ENCODE results near the gene YPEL2. TPM values are rescaled to one million over a fixed set of nuclear protein-coding genes. Genes with fewer than 3 reads are reported as not detected.
A peak's percentile ranks its signal among the peaks of the same experiment; 100 is the strongest.

The YPEL2 gene
- total RNA-seq, 2 experiments from 2014 or later, result 7.6 to 9.4 TPM

DNA sequence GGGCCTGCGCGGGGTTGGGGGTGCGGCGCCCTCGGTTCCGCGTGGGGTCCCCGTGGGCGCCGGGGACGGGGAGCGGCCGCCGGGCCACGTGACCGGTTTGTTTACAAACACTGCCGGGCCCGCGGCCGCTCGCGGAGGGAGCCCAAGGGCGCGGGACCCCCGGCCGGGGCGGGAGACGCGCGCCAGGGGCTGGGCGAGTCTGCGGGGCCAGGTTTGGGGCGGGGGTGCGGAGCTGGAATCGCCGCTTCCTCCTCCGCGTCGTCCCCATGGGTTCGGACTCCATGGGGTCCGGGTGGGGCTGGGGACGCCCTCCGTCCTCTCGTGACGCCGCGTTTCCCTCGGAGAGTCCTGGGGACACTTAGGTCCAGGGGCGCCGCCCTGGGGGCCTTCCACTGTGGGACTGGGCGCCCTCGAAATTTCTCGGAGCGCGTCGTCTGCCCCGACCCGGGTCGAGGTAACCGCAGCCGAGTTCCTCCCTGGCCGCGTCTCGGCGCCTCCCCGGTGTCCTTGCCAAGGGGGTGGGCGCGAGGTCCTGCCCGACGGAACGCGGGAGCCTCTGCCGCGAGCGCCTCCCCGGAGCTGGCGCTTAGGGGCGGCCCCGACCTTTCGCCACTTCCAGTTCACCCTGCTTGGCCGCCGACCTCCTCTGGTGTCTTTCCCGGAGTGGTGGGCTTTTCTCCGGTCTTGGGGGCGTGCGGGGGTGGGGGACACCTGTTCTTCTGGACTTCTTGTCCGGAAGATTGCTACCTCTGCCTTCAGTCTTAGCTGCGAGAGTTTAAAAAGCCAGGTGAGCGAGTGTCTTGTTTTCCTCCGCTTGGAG is 684 bp downstream of the YPEL2 start:
- ChIA-PET CTCF (interaction anchor here (1.1 to 8.4 kb wide), 8 partner anchors 10 to 107 kb away, joined by 3 to 141 read pairs (median 4); no protein-coding TSS in a partner anchor), POLR2A (interaction anchor here (0.6 to 1.6 kb wide), 5 partner anchors 8 to 108 kb away, joined by 3 to 7 read pairs (median 5); no protein-coding TSS in a partner anchor)
- peak; percentile 47 for DNase-seq
- Mint-ChIP-seq H3K36me3 (no peaks in the 10 kb centered on the region), H3K27me3 (no peaks in the 10 kb centered on the region), H3K27ac (no peak overlapping the region), H3K4me1 (ENCODE audit: low read depth) (peaks cover 62% of the 10 kb centered on the region), H3K9me3 (no peaks in the 10 kb centered on the region), H3K4me3 (peak overlapping the region; percentile 83)
- intact Hi-C loops (cut with micrococcal nuclease), result loop anchor here (1.0 kb wide), 1 partner anchor 30 kb away; no protein-coding TSS in a partner anchor

DNA sequence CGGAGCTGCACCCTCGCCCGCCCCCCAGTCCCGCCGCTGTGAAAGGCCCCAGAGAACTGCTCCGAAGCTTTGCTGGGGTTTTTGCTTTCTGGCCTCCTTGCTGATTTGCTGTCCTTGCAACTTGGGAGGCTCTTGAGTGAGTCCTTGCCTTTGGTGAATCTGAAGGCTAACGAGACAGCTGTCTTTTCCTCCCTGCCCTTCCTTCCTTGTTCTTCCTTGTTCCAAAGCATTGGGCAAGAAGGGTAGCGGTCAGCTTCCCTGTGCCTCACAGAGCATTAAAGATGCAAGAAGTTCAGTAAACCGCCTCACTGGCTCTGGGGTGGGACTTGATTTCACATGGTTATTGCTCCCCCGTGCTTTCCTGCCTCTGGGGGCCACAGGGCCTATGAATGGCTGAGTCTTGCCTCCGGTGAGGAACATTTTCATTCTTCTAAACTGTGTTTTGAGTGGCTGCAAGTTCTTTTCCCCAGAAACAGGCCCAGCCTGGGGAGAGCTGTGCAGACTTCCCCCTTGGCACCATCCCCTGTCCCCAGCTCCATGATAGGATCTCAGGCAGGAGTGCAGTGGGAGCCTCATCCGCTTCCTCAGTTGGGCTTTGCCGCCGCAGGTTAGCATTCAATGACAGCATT is 1.4 kb downstream of the YPEL2 start:
- no peak for DNase-seq
- Mint-ChIP-seq H3K36me3 (no peaks in the 10 kb centered on the region), H3K4me1 (ENCODE audit: low read depth) (peaks cover 59% of the 10 kb centered on the region), H3K27ac (no peak overlapping the region), H3K27me3 (no peaks in the 10 kb centered on the region), H3K9me3 (no peaks in the 10 kb centered on the region), H3K4me3 (peak overlapping the region; percentile 83)
- ChIA-PET POLR2A (interaction anchor here (0.6 to 1.6 kb wide), 6 partner anchors 9 to 109 kb away, joined by 3 to 7 read pairs (median 5); no protein-coding TSS in a partner anchor), CTCF (interaction anchor here (1.1 to 8.4 kb wide), 8 partner anchors 9 to 106 kb away, joined by 3 to 141 read pairs (median 4); no protein-coding TSS in a partner anchor)
- intact Hi-C loops (cut with micrococcal nuclease), result no loop called here

DNA sequence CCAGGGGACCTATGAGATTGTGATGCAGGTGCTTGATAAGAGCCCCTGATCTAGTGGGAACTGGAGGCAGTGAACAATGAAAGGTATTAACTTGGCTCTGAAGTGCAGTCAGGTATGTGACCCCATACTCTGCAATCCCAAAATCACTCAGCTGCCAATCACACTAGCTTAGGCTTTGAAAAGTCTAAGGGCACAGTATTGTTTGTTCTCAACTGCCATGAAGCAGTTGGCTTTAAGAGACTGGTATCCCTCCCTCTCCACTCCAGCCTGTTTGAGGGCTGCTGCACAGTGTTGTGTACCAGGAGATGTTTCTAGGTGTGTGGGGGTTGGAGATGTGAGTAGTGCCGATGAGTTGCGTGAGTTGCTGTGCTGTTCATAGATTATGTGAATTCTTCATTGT is 2.4 kb downstream of the YPEL2 start:
- H3K4me3 Mint-ChIP-seq, result peak overlapping the region; percentile 83
- H3K4me1 Mint-ChIP-seq (ENCODE audit: low read depth), result peaks cover 54% of the 10 kb centered on the region
- ChIA-PET POLR2A (interaction anchor here (0.7 to 1.5 kb wide), 2 partner anchors 108 to 160 kb away, joined by 4 to 5 read pairs; no protein-coding TSS in a partner anchor), CTCF (interaction anchor here (0.7 to 8.4 kb wide), 4 partner anchors 16 to 354 kb away, joined by 4 to 141 read pairs (median 10); no protein-coding TSS in a partner anchor)
- H3K27me3 Mint-ChIP-seq, result no peaks in the 10 kb centered on the region
- intact Hi-C loops (cut with micrococcal nuclease), result no loop called here
- H3K27ac Mint-ChIP-seq, result no peak overlapping the region
- H3K9me3 Mint-ChIP-seq, result no peaks in the 10 kb centered on the region
- H3K36me3 Mint-ChIP-seq, result no peaks in the 10 kb centered on the region
- DNase-seq, result no peak

DNA sequence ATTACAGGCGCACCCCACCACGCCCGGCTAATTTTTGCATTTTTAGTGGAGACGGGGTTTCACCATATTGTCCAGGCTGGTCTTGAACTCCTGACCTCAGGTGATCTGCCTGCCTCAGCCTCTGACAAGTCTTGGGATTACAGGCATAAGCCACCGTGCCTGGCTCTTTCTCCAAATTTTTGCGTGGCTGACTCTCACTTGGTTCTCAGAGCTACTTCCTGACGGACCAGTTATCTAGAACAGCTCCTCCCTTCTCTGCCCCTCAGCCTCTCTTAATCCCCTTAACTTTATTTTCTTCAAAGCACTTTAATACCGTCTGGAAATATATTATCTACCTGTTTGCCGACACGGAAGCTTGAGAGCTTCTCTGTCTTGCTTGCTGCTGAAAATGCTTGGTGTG is 4.2 kb downstream of the YPEL2 start:
- POLR2A ChIA-PET, result no interaction called here
- intact Hi-C loops (cut with micrococcal nuclease), result no loop called here
- Mint-ChIP-seq H3K27ac (no peak overlapping the region), H3K36me3 (no peaks in the 10 kb centered on the region), H3K27me3 (no peaks in the 10 kb centered on the region), H3K4me1 (ENCODE audit: low read depth) (peaks cover 42% of the 10 kb centered on the region), H3K4me3 (no peak overlapping the region), H3K9me3 (no peaks in the 10 kb centered on the region)
- DNase-seq, result no peak
- CTCF ChIA-PET, result interaction anchor here (1.2 to 1.4 kb wide), 2 partner anchors 25 to 30 kb away, joined by 4 read pairs; no protein-coding TSS in a partner anchor

DNA sequence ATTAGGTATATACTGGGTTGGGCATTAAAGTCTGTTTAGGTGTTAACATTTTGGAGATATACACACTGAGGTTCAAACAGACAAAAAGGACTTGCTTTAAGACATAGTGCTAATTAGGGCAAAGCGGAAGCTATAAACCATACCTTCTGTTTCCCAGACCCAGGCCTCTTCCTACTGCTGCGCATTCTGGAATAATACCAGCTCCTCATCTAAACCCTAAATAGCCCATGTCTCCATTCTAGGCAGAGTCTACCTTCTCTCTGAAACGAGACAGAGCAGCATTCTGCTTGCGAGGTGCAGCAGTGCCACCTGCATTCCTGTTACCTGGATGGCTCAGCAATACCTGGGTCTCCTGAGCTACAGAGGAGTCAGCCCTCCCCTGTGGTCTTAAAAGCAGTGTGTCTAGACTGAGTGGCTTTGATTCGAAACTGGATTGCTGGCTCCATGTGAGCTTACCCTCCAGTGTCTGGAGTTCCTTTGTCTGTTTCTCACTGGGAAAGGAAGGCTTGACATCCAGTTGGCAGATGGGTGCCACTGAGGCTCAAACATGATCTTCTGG is 6.4 kb downstream of the YPEL2 start:
- H3K27ac Mint-ChIP-seq, result no peak overlapping the region
- peaks cover 52% of the 10 kb centered on the region for H3K4me1 Mint-ChIP-seq (ENCODE audit: low read depth)
- DNase-seq, result no peak
- no peaks in the 10 kb centered on the region for H3K27me3 Mint-ChIP-seq
- intact Hi-C loops (cut with micrococcal nuclease), result no loop called here
- no peaks in the 10 kb centered on the region for H3K36me3 Mint-ChIP-seq
- POLR2A ChIA-PET, result no interaction called here
- no peak overlapping the region for H3K4me3 Mint-ChIP-seq
- CTCF ChIA-PET, result interaction anchor here (0.8 to 3.2 kb wide), 3 partner anchors 8 to 184 kb away, joined by 4 to 14 read pairs (median 5); no protein-coding TSS in a partner anchor
- no peaks in the 10 kb centered on the region for H3K9me3 Mint-ChIP-seq

DNA sequence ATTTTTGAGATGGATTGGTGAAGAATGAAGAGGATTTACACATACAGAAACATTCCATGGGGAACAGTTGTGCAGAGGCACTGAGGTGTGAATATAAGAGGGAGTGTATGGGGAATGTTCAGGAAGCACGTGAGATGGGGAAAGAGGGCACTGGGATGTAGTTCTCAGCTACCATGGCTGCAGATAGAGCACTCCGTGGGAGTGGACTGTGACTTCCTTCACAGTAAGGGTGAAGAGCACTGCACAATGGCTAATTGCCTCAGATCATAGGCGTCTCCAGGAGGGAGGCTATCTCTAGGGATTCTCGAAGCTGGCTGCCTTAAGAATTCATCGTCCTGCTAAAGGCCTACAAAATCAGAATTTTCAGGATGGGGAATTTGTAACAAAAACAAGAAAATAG is 7.0 kb downstream of the YPEL2 start:
- CTCF ChIA-PET, result interaction anchor here (0.8 to 3.2 kb wide), 3 partner anchors 9 to 183 kb away, joined by 4 to 14 read pairs (median 5); no protein-coding TSS in a partner anchor
- H3K4me1 Mint-ChIP-seq (ENCODE audit: low read depth), result peaks cover 52% of the 10 kb centered on the region
- intact Hi-C loops (cut with micrococcal nuclease), result no loop called here

DNA sequence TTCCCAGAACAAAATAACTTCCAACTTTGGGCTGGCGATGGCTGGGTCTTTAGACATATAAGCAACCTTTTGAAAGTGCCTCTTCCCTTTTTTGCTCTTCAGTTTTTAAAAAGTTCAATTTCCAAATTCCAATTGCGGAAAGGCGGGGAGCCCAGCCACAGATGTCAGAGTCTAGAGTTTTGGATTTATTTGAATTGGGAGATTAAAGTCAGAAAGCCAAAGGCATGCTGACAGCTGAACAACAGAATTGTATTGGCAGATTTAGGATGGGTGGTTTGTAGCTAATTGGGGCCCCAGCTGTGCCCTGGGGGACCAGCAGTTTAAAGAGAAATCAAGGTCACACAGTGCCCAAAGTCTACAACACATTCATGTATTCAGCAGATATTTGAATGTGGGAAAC is 10.5 kb downstream of the YPEL2 start:
- Mint-ChIP-seq H3K4me1 (ENCODE audit: low read depth) (peaks cover 54% of the 10 kb centered on the region), H3K9me3 (no peaks in the 10 kb centered on the region), H3K36me3 (no peaks in the 10 kb centered on the region), H3K27me3 (no peaks in the 10 kb centered on the region), H3K4me3 (no peak overlapping the region), H3K27ac (no peak overlapping the region)
- ChIA-PET CTCF (interaction anchor here (0.9 to 1.2 kb wide), 3 partner anchors 9 to 25 kb away, joined by 3 to 4 read pairs (median 3); no protein-coding TSS in a partner anchor), POLR2A (interaction anchor here (0.5 to 2.6 kb wide), 4 partner anchors 20 to 709 kb away, joined by 3 to 20 read pairs (median 6); no protein-coding TSS in a partner anchor)
- intact Hi-C loops (cut with micrococcal nuclease), result no loop called here
- no peak for DNase-seq

More for the DNA sequence above, 7.0 kb downstream of the YPEL2 start:
- no peak for DNase-seq
- POLR2A ChIA-PET, result no interaction called here
- H3K27ac Mint-ChIP-seq, result no peak overlapping the region
- H3K36me3 Mint-ChIP-seq, result no peaks in the 10 kb centered on the region
- no peaks in the 10 kb centered on the region for H3K27me3 Mint-ChIP-seq
- no peaks in the 10 kb centered on the region for H3K9me3 Mint-ChIP-seq
- no peak overlapping the region for H3K4me3 Mint-ChIP-seq

DNA sequence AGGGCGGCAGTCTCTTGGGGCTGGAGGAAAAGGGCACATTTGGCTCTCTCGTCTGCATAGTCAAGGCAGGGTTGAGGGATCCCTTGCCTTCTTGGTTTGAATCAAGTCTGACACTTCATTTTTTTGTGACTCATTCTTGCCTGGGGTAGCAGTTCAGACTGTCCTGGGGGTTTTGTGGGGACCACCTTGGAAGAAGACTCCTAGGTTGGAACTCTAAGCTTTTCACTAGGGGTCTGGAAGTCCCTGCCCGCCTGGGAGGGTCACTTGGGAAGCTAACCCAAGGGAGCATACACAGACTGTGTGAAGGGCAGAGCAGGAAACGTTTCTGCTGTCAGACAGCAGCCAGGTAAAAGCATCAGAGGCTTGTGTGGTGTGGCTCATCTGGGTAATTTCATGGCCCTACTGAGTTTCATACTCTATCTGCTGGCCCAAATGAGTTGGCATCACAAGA is 11.3 kb downstream of the YPEL2 start:
- intact Hi-C loops (cut with micrococcal nuclease), result loop anchor here (1.0 kb wide), 1 partner anchor 20 kb away; no protein-coding TSS in a partner anchor
- Mint-ChIP-seq H3K27me3 (no peaks in the 10 kb centered on the region), H3K27ac (peak overlapping the region; percentile 80), H3K4me1 (ENCODE audit: low read depth) (peaks cover 54% of the 10 kb centered on the region), H3K9me3 (no peaks in the 10 kb centered on the region), H3K4me3 (no peak overlapping the region), H3K36me3 (no peaks in the 10 kb centered on the region)
- CTCF ChIA-PET, result interaction anchor here (0.6 to 1.3 kb wide), 6 partner anchors 13 to 85 kb away, joined by 3 to 6 read pairs (median 4); no protein-coding TSS in a partner anchor
- DNase-seq, result peak; percentile 66
- POLR2A ChIA-PET, result interaction anchor here (0.9 to 2.6 kb wide), 4 partner anchors 19 to 711 kb away, joined by 3 to 20 read pairs (median 4); no protein-coding TSS in a partner anchor

DNA sequence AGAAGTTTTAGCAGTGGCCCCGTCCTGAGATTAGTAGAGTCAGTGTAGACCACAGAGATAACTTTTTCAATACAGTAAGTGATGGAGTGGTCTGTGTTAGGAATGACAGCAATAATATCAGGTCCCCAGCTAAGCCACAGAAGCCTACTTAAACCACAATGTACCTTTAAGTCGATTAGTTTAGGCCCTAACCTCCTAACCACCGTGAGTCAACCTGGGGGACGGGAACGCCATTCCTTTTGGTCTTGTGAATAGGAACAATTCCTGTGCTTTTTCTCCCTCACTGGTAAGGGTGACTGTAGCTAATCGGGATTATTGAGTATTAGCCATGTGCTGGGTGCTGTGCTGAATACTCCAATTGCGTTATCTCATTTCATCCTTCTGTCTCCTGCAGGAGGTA is 14.0 kb downstream of the YPEL2 start:
- no peaks in the 10 kb centered on the region for H3K36me3 Mint-ChIP-seq
- H3K9me3 Mint-ChIP-seq, result no peaks in the 10 kb centered on the region
- DNase-seq, result no peak
- H3K4me3 Mint-ChIP-seq, result no peak overlapping the region
- H3K4me1 Mint-ChIP-seq (ENCODE audit: low read depth), result peaks cover 44% of the 10 kb centered on the region
- ChIA-PET CTCF (interaction anchor here (1.3 kb wide), 1 partner anchor 82 kb away, joined by 4 read pairs; no protein-coding TSS in a partner anchor), POLR2A (no interaction called here)
- intact Hi-C loops (cut with micrococcal nuclease), result no loop called here
- no peak overlapping the region for H3K27ac Mint-ChIP-seq
- H3K27me3 Mint-ChIP-seq, result no peaks in the 10 kb centered on the region

DNA sequence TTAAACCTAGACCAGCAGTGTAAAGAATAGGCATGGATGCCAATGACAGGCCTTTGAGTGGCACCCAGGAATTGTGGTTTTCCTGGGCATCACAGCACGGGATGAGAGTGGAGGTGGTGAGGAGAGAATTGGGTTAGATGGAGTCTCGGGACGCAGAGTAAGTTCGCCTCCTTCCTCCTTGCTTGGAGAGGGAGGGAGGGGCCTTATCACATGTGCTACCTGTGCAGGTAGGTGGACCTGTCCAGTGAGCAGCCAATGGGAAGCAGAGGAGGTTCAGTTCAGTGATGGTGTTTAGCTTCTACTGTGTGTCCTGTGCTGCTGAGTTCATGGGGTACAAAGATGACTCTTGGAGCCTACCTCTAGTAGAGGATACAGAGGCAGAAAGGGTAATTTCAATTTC is 14.9 kb downstream of the YPEL2 start:
- intact Hi-C loops (cut with micrococcal nuclease), result no loop called here
- DNase-seq, result no peak
- Mint-ChIP-seq H3K4me3 (no peak overlapping the region), H3K27me3 (no peaks in the 10 kb centered on the region), H3K9me3 (no peaks in the 10 kb centered on the region), H3K27ac (no peak overlapping the region), H3K4me1 (ENCODE audit: low read depth) (peaks cover 44% of the 10 kb centered on the region), H3K36me3 (no peaks in the 10 kb centered on the region)
- CTCF ChIA-PET, result interaction anchor here (1.2 kb wide), 1 partner anchor 17 kb away, joined by 3 read pairs; no protein-coding TSS in a partner anchor
- POLR2A ChIA-PET, result no interaction called here

DNA sequence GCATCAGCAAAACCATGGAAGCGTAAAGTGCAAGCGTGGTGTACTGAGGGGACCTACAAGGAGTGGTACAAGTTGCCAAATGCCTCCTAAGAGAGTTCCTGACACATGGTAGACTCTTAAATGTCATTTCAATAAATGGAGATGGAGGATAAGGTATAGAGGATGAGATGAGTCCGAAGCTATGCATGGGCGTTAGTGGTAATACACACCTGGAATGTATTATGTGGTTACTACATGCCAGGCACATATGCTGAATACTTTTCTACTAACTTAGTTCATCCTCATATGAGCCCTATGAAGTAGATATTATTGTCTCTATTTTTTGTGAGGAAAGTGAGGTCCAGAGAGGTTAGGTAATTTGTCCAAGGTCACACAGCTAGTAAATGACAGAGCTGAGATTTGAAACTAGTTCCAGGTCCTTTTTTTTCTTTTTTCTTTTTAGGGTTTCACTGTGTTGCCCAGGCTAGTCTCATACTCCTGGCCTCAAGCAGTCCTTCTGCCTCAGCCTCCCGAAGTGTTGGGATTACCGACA is 15.5 kb downstream of the YPEL2 start:
- POLR2A ChIA-PET, result no interaction called here
- Mint-ChIP-seq H3K36me3 (no peaks in the 10 kb centered on the region), H3K9me3 (no peaks in the 10 kb centered on the region), H3K27me3 (no peaks in the 10 kb centered on the region), H3K4me1 (ENCODE audit: low read depth) (peaks cover 43% of the 10 kb centered on the region), H3K27ac (no peak overlapping the region), H3K4me3 (no peak overlapping the region)
- CTCF ChIA-PET, result interaction anchor here (1.2 kb wide), 1 partner anchor 17 kb away, joined by 3 read pairs; no protein-coding TSS in a partner anchor
- no peak for DNase-seq
- intact Hi-C loops (cut with micrococcal nuclease), result no loop called here

Data from activated CD4-positive, alpha-beta memory T cell treated with anti-CD3 and anti-CD28 coated beads for 36 hours (primary cell).